Transverse colon (tissue), 3 donors: ENCODE measurements around the gene IFT88.

Source experiments
- EP300 ChIP-seq: sonication (generic); formaldehyde crosslinking; IDR thresholded peaks from one replicate; pipeline ENCODE4 v1.6.1; 2017; ENCODE audit warnings: antibody characterized with exemption, low read depth
- POLR2A ChIP-seq: fragments of 450-650 bp; IDR thresholded peaks from one replicate; pipeline ENCODE4 v1.6.1; 2016; ENCODE audit warnings: antibody characterized with exemption, mild to moderate bottlenecking, moderate library complexity
- TF ChIP-seq, protein P1 (sequence below), 5 experiments: fragments of 200-600 bp in 3 of 5; fragments of 450-650 bp in 2 of 5; sonication (generic) in 3 of 5; IDR thresholded peaks; 1 replicate in 2 of 5; 2 replicates in 3 of 5; pipeline ENCODE4 v1.5.1; 2016 to 2017; ENCODE audit warnings: antibody characterized with exemption in 5 of 5, inconsistent platforms in 3 of 5, mild to moderate bottlenecking in 2 of 5, moderate library complexity in 1 of 5

DNA sequence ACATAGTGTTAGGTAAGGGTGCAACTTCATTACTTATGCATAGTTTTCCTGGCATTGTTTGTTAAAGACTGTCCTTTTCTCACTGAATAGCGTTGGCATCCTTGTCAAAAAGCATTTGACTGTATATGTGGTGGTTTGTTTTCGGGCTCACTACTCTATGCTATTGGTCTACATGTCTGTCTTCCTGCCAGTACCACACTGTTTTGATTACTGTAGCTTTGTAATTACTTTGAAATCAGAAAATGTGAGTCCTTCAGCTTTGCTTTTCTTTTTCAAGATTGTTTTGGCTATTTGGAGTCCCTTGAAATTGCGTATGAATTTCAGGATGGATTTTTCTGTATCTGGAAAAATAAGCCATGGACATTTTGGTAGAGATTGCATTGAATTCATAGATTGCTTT, 56.0 kb downstream of the IFT88 start:
- TF ChIP-seq, protein P1, sequence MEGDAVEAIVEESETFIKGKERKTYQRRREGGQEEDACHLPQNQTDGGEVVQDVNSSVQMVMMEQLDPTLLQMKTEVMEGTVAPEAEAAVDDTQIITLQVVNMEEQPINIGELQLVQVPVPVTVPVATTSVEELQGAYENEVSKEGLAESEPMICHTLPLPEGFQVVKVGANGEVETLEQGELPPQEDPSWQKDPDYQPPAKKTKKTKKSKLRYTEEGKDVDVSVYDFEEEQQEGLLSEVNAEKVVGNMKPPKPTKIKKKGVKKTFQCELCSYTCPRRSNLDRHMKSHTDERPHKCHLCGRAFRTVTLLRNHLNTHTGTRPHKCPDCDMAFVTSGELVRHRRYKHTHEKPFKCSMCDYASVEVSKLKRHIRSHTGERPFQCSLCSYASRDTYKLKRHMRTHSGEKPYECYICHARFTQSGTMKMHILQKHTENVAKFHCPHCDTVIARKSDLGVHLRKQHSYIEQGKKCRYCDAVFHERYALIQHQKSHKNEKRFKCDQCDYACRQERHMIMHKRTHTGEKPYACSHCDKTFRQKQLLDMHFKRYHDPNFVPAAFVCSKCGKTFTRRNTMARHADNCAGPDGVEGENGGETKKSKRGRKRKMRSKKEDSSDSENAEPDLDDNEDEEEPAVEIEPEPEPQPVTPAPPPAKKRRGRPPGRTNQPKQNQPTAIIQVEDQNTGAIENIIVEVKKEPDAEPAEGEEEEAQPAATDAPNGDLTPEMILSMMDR (IDR thresholded peaks at IDR 0.05), result no peak
- no peak for TF ChIP-seq POLR2A
- no peak for TF ChIP-seq EP300
